Measurements from ENCODE around the gene HS6ST3.

- TF ChIP-seq, protein P1, sequence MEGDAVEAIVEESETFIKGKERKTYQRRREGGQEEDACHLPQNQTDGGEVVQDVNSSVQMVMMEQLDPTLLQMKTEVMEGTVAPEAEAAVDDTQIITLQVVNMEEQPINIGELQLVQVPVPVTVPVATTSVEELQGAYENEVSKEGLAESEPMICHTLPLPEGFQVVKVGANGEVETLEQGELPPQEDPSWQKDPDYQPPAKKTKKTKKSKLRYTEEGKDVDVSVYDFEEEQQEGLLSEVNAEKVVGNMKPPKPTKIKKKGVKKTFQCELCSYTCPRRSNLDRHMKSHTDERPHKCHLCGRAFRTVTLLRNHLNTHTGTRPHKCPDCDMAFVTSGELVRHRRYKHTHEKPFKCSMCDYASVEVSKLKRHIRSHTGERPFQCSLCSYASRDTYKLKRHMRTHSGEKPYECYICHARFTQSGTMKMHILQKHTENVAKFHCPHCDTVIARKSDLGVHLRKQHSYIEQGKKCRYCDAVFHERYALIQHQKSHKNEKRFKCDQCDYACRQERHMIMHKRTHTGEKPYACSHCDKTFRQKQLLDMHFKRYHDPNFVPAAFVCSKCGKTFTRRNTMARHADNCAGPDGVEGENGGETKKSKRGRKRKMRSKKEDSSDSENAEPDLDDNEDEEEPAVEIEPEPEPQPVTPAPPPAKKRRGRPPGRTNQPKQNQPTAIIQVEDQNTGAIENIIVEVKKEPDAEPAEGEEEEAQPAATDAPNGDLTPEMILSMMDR (IDR thresholded peaks at IDR 0.05): no peak
- no peak for TF ChIP-seq POLR2A (IDR thresholded peaks at IDR 0.05)
These were observed 287.9 kb downstream of the HS6ST3 start for GRCh38 chr13:96377835-96378234.
